K562 (cell line): Measurements from ENCODE around the gene KRTAP20-3. TPM values are rescaled to one million over a fixed set of nuclear protein-coding genes. Genes with fewer than 3 reads are reported as not detected.

ENCODE experiments used
- ATAC-seq: fragments of 200-7000 bp; cut with Tn5 transposase; 3 replicates; pipeline ENCODE4 v1.9.1; 2020; ENCODE audit warnings: moderate library complexity
- BruUV-seq: library from RNA; stranded (reverse); fragments of 400-500 nt; replicated peaks from 2 replicates; lab custom pipeline; 2021; lab: Mats Ljungman, UMichigan
- CTCF ChIA-PET: fragments of 300-600 bp; formaldehyde crosslinking; extraction: SDS; loops from one replicate; lab custom pipeline; 2021; ENCODE audit warnings: low intra/inter-chr PET ratio; lab: Yijun Ruan, JAX
- POLR2A ChIA-PET: fragments of 300-600, 350-650 bp; sonication (Branson Sonifier 250); formaldehyde crosslinking; extraction: SDS; loops from one replicate; lab custom pipeline; 2021; ENCODE audit warnings: antibody characterized with exemption, inconsistent platforms; lab: Yijun Ruan, JAX
- DNase-seq, 4 experiments: peaks; one replicate each; pipeline versions ENCODE4 v3.0.0 to v3.0.0-alpha.2; 2011 to 2018; ENCODE audit warnings: low spot score in 3 of 4, mixed read lengths in 3 of 4; ENCODE audit errors: extremely low read depth in 1 of 4
- FAIRE-seq: peaks from 2 replicates; lab custom pipeline; 2011; peaks lifted over from hg19 to GRCh38; lab: Jason Lieb, UNC
- H2AFZ ChIP-seq: 2 replicates; pipeline ENCODE4 v1.6.0; 2011; ENCODE audit warnings: low read depth, low read length, control low read depth, inconsistent platforms
- H3K27ac ChIP-seq: fragments of 200-600 bp; 3 replicates; pipeline ENCODE4 v1.8.0; 2011; ENCODE audit warnings: low read depth, mild to moderate bottlenecking, control low read depth, inconsistent platforms, low read length, moderate library complexity, mixed read lengths; ENCODE audit errors: extremely low read depth
- H3K27me3 ChIP-seq, 2 experiments: fragments of 300-600 bp in 1 of 2; 2 replicates in 1 of 2; 3 replicates in 1 of 2; pipeline versions ENCODE4 v1.6.0 to v1.8.0; 2011; ENCODE audit warnings: inconsistent platforms in 2 of 2, low read length in 2 of 2, mild to moderate bottlenecking in 1 of 2, mixed read lengths in 1 of 2, moderate library complexity in 1 of 2; ENCODE audit not compliant: control insufficient read depth in 2 of 2, insufficient read depth in 2 of 2
- H3K36me3 ChIP-seq: fragments of 300-600 bp; 3 replicates; pipeline ENCODE4 v1.8.0; 2011; ENCODE audit warnings: mild to moderate bottlenecking, low read length, inconsistent platforms; ENCODE audit not compliant: control insufficient read depth, insufficient read depth
- H3K4me1 ChIP-seq, 2 experiments: fragments of 200-600 bp in 1 of 2; replicated peaks in 1 of 2; 2 replicates in 1 of 2; 3 replicates in 1 of 2; pipeline versions ENCODE4 v1.5.1 to v1.8.0; 2011; ENCODE audit warnings: inconsistent platforms in 2 of 2, low read length in 2 of 2, mild to moderate bottlenecking in 1 of 2, mixed read lengths in 1 of 2, moderate library complexity in 1 of 2; ENCODE audit not compliant: control insufficient read depth in 2 of 2, insufficient read depth in 2 of 2
- H3K4me2 ChIP-seq: 2 replicates; pipeline ENCODE4 v1.6.1; 2011; ENCODE audit warnings: low read length, control low read depth, inconsistent platforms, mixed read lengths; ENCODE audit not compliant: insufficient read depth
- H3K4me3 ChIP-seq: fragments of 200-600 bp; sonication (generic), shearing (Covaris generic); 2 replicates; pipeline ENCODE4 v1.5.1; 2016; ENCODE audit warnings: control low read depth, inconsistent platforms
- H3K79me2 ChIP-seq: fragments of 200-600 bp; 3 replicates; pipeline ENCODE4 v1.8.0; 2011; ENCODE audit warnings: low read length, inconsistent platforms; ENCODE audit not compliant: control insufficient read depth, insufficient read depth
- H3K9ac ChIP-seq, 2 experiments: 2 replicates each; pipeline versions ENCODE4 v1.6.0 to v1.6.1; 2011; ENCODE audit warnings: low read depth in 2 of 2, low read length in 2 of 2, control low read depth in 1 of 2, inconsistent platforms in 1 of 2, mild to moderate bottlenecking in 1 of 2, mixed read lengths in 1 of 2; ENCODE audit not compliant: insufficient read depth in 1 of 2
- H3K9me1 ChIP-seq: one replicate; pipeline ENCODE4 v1.6.0; 2011; ENCODE audit warnings: inconsistent platforms, mild to moderate bottlenecking, low read length, moderate library complexity; ENCODE audit not compliant: control insufficient read depth, insufficient read depth
- H3K9me3 ChIP-seq: replicated peaks from 2 replicates; pipeline ENCODE4 v1.5.1; 2011; ENCODE audit warnings: low read depth, low read length, inconsistent platforms; ENCODE audit not compliant: control insufficient read depth, insufficient read depth
- H4K20me1 ChIP-seq: replicated peaks from 2 replicates; pipeline ENCODE4 v1.6.1; 2011; ENCODE audit warnings: low read length, inconsistent platforms, mixed read lengths; ENCODE audit not compliant: control insufficient read depth, insufficient read depth
- CHD2 ChIP-seq: IDR thresholded peaks from 2 replicates; pipeline ENCODE4 v1.6.1; 2011; ENCODE audit warnings: low read depth, low read length
- MAFG ChIP-seq: fragments of 450-650 bp; conservative IDR thresholded peaks from 2 replicates; pipeline ENCODE4 v1.6.1; 2016; ENCODE audit warnings: missing genetic modification characterization, missing compliant biosample characterization
- MXI1 ChIP-seq: IDR thresholded peaks from 2 replicates; pipeline ENCODE4 v1.6.1; 2011; ENCODE audit warnings: low read depth, mild to moderate bottlenecking, improper control_type of control experiment, low read length
- NFRKB ChIP-seq: fragments of 450-650 bp; IDR thresholded peaks from 2 replicates; pipeline ENCODE4 v1.6.1; 2016; ENCODE audit warnings: low read depth
- PCBP1 ChIP-seq: fragments of 200-400 bp; formaldehyde crosslinking; IDR thresholded peaks from 2 replicates; pipeline ENCODE4 v1.6.1; 2018; ENCODE audit warnings: mild to moderate bottlenecking, low read depth, low read length; ENCODE audit not compliant: poor library complexity, severe bottlenecking
- POLR3A ChIP-seq: IDR thresholded peaks from 2 replicates; pipeline ENCODE4 v1.6.1; 2011; ENCODE audit warnings: borderline replicate concordance, mild to moderate bottlenecking, moderate library complexity; ENCODE audit not compliant: insufficient read length, insufficient read depth; ENCODE audit errors: extremely low read depth
- RCOR1 ChIP-seq, 2 experiments: IDR thresholded peaks; 2 replicates each; pipeline ENCODE4 v1.6.1; 2012; ENCODE audit warnings: low read depth in 2 of 2, low read length in 2 of 2, borderline replicate concordance in 1 of 2, improper control_type of control experiment in 1 of 2
- ZNF316 ChIP-seq: fragments of 450-650 bp; IDR thresholded peaks from 2 replicates; pipeline ENCODE4 v1.6.1; 2016
- ZNF436 ChIP-seq: fragments of 250-450, 450-650 bp; sonication (Bioruptor Pico); formaldehyde crosslinking; IDR thresholded peaks from 2 replicates; pipeline ENCODE4 v1.7.0; 2020; ENCODE audit warnings: mild to moderate bottlenecking
- WGBS: fragments of 100-300 bp; shearing (Covaris generic); methylation state at CpG from one replicate; pipeline ENCODE4 v1.1.6; 2016; ENCODE audit warnings: low coverage, mixed read lengths; ENCODE audit not compliant: insufficient coverage; ENCODE audit errors: missing lambda C conversion rate; 5-methylcytosine and 5-hydroxymethylcytosine counted together
- in situ Hi-C: fragments of 300-500 bp; cut with MboI; formaldehyde crosslinking; loops from 4 replicates; pipeline ENCODE4 v1.15.0; 2018; ENCODE audit warnings: inconsistent platforms, mixed read lengths
- intact Hi-C: fragments of 100-400 bp; cut with micrococcal nuclease; formaldehyde crosslinking; loops from 2 replicates; pipeline ENCODE4 v1.14.2; 2022
- polyA plus RNA-seq, 8 experiments: library from polyadenylated mRNA; depleted of rRNA in 4 of 8; stranded (reverse) in 5 of 8; unstranded in 3 of 8; fragments of >200 nt; fragmentation: Nextera tagmentation in 2 of 8; fragmentation: Illumina TruSeq in 1 of 8; extraction: Ambion mirVana in 2 of 8; extraction: Trizol in 1 of 8; gene quantifications; 2 replicates each; pipeline versions ENCODE4 v1.2.1 to v1.2.3, GENCODE V29; 2011 to 2014; ENCODE audit warnings: inconsistent platforms in 1 of 8, missing spikeins in 1 of 8
- total RNA-seq, 7 experiments: library from RNA; depleted of rRNA in 6 of 7; stranded (reverse); fragments of >200 nt in 6 of 7; fragmentation: Illumina TruSeq in 2 of 7; extraction: Trizol in 2 of 7; gene quantifications; 2 replicates each; pipeline versions ENCODE4 v1.2.1 to v1.2.3, GENCODE V29; 2011 to 2021; ENCODE audit warnings: low replicate concordance in 1 of 7
- TF ChIP-seq, protein P1 (sequence below): fragments of 450-650 bp; formaldehyde crosslinking; conservative IDR thresholded peaks from 2 replicates; pipeline ENCODE4 v1.4.0; 2022; ENCODE audit warnings: mild to moderate bottlenecking, missing genetic modification characterization
- TF ChIP-seq, protein P2 (sequence below): fragments of 450-650 bp; conservative IDR thresholded peaks from 2 replicates; pipeline ENCODE4 v1.6.1; 2016; ENCODE audit warnings: missing genetic modification characterization, low read depth, mild to moderate bottlenecking, missing compliant biosample characterization, moderate library complexity

Gene KRTAP20-3
- total and polyA plus RNA-seq, 9 of the 15 experiments (the other 6 are each of a cell fraction or from before 2014, with no cell fraction given) = not detected

DNA sequence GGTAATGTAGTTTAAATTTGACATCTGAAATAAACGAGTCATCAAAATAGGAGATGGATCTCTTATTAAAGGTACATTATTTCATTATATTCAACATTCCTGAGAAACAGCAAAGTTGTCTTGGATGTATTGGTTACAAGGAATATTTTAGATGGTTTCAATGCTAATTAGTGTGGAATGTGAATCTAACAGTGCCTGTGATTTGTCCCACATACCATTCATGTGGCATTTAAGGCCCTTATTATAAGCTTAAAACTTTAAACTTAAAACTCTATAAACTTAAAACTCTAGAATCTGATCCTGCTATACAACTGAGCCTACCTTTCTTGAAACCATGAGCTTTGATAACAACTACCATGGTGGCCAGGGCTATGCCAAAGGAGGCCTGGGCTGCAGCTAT, 41.9 kb upstream of the KRTAP20-3 start, which contains the start of gene KRTAP22-1:
Gene KRTAP22-1, plus strand, starts transcription at position 301 of the 400 bp plus-strand sequence.
- Histone ChIP-seq H3K9me3 (peaks cover 4% of the 10 kb centered on the region), H3K36me3 (no peaks in the 10 kb centered on the region), H3K27ac (no peak within 1 kb of the TSS), H3K4me3 (no peak within 1 kb of the TSS), H3K79me2 (no peaks in the 10 kb centered on the region), H3K9me1 (no peaks in the 10 kb centered on the region), H3K4me1 (no peaks in the 10 kb centered on the region), H3K9ac (no peak within 1 kb of the TSS), H3K27me3 (no peaks in the 10 kb centered on the region), H3K4me2 (no peak within 1 kb of the TSS), H4K20me1 (no peaks in the 10 kb centered on the region), H2AFZ (no peak within 1 kb of the TSS)
- in situ Hi-C loops = no loop called here
- no peak for ATAC-seq
- DNase-seq = no peak
- no peak for FAIRE-seq
- intact Hi-C loops = no loop called here
- WGBS = 0% methylated on average over 1 of the region's 1 CpG
- CTCF ChIA-PET = interaction anchor here (0.6 kb wide), 1 partner anchor 813 kb away, joined by 3 read pairs; no protein-coding TSS in a partner anchor
- POLR2A ChIA-PET = no interaction called here
- TF ChIP-seq, protein P1, sequence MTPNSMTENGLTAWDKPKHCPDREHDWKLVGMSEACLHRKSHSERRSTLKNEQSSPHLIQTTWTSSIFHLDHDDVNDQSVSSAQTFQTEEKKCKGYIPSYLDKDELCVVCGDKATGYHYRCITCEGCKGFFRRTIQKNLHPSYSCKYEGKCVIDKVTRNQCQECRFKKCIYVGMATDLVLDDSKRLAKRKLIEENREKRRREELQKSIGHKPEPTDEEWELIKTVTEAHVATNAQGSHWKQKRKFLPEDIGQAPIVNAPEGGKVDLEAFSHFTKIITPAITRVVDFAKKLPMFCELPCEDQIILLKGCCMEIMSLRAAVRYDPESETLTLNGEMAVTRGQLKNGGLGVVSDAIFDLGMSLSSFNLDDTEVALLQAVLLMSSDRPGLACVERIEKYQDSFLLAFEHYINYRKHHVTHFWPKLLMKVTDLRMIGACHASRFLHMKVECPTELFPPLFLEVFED = no peak
- no peak for TF ChIP-seq RCOR1 (IDR thresholded peaks at IDR 0.05; ENCODE audit: borderline replicate concordance in 1 of 2, low read depth in 2 of 2, low read length in 2 of 2)
- TF ChIP-seq ZNF316 = peak; percentile 8; the same call in 1 of the 2 replicates
- no TSS peak for BruUV-seq

DNA sequence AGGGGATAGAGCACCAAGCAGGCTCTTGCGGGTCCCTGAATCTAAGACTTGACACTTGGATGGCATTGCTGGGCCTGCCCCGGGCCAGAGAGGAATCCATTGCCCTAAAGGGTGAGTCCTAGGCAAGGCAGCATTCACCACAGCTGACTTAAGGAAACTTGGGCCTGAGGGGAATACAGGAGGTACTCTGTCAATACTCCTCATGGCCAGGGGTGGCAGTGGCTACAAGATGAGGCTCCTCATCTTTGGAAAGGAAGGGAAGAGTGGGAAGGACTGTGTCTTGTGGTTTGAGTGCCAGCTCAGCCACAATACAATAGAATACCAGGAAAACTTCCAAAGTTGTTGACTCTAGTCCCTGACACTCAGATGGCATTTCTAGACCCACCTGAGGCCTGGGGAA, 36.7 kb upstream of the KRTAP20-3 start:
- no peak overlapping the region for H2AFZ ChIP-seq
- in situ Hi-C loops = no loop called here
- H3K36me3 ChIP-seq = no peaks in the 10 kb centered on the region
- no peak overlapping the region for H3K9ac ChIP-seq
- WGBS = 0% methylated on average over 2 of the region's 2 CpGs
- CTCF ChIA-PET = no interaction called here
- H3K9me3 ChIP-seq = peaks cover 4% of the 10 kb centered on the region
- no peaks in the 10 kb centered on the region for H4K20me1 ChIP-seq
- intact Hi-C loops = no loop called here
- no peaks in the 10 kb centered on the region for H3K79me2 ChIP-seq
- no TSS peak for BruUV-seq
- H3K4me1 ChIP-seq = no peaks in the 10 kb centered on the region
- H3K4me2 ChIP-seq = no peak overlapping the region
- H3K27me3 ChIP-seq = no peaks in the 10 kb centered on the region
- no peaks in the 10 kb centered on the region for H3K9me1 ChIP-seq
- POLR2A ChIA-PET = no interaction called here
- FAIRE-seq (no peak), DNase-seq (no peak), ATAC-seq (no peak)
- H3K27ac ChIP-seq = no peak overlapping the region
- TF ChIP-seq MAFG (tag) (no peak), PCBP1 (no peak), ZNF436 (CRISPR knock-in tag) (no peak), CHD2 (no peak), MXI1 (no peak), NFRKB (no peak), POLR3A (no peak)
- TF ChIP-seq, protein P2, sequence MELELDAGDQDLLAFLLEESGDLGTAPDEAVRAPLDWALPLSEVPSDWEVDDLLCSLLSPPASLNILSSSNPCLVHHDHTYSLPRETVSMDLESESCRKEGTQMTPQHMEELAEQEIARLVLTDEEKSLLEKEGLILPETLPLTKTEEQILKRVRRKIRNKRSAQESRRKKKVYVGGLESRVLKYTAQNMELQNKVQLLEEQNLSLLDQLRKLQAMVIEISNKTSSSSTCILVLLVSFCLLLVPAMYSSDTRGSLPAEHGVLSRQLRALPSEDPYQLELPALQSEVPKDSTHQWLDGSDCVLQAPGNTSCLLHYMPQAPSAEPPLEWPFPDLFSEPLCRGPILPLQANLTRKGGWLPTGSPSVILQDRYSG (tag) = no peak
- no peak overlapping the region for H3K4me3 ChIP-seq
